Brain microvascular endothelial cell (primary cell): Measurements from ENCODE around the gene TRIM52.

Experiments
- DNase-seq: peaks from one replicate; pipeline ENCODE4 v3.0.0-alpha.2; 2020
- H3K27ac ChIP-seq: fragments of 250-450 bp; sonication (Bioruptor Pico); 2 replicates; pipeline ENCODE4 v1.5.1; 2020; ENCODE audit warnings: mild to moderate bottlenecking, moderate library complexity
- H3K27me3 ChIP-seq: fragments of 250-450 bp; sonication (Bioruptor Pico); replicated peaks from 2 replicates; pipeline ENCODE4 v1.5.1; 2020; ENCODE audit warnings: mild to moderate bottlenecking
- H3K36me3 ChIP-seq: fragments of 250-450 bp; sonication (Bioruptor Pico); replicated peaks from 2 replicates; pipeline ENCODE4 v1.5.1; 2020; ENCODE audit warnings: mild to moderate bottlenecking
- H3K4me3 ChIP-seq: 2 replicates; pipeline ENCODE4 v1.5.1; 2011; ENCODE audit warnings: low read depth, mild to moderate bottlenecking, control low read depth, low read length, moderate library complexity
- in situ Hi-C: cut with HindIII; loops from 2 replicates; pipeline ENCODE4 v1.10.0; 2017; ENCODE audit warnings: low sequenced_read_pairs, low pct_ligation_motif_present
- TF ChIP-seq, protein P1 (sequence below): IDR thresholded peaks from 2 replicates; pipeline ENCODE4 v1.5.1; 2011; ENCODE audit warnings: low read depth, mild to moderate bottlenecking, moderate library complexity, low read length, control low read depth, inconsistent platforms; ENCODE audit errors: missing control alignments

TRIM52 gene

DNA sequence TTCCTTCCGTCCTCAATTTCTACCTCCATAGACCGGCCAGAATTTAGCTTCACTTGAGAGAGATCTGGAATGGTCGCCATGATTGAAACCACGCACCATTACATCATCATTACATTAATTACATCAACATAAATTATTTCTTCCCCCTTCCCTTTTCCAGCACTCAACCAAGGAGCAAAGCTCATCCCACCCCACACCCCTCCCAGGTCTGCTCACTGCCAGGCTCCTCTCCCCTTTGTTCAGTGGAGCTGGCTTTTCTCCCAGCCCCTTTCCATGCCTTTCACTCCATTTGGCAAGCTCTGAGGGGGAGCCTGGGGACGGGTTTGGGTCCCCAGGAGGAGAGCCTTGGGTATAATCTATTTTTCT, 25.6 kb downstream of the TRIM52 start:
- H3K27me3 ChIP-seq: no peaks in the 10 kb centered on the region
- no peak overlapping the region for H3K4me3 ChIP-seq
- TF ChIP-seq, protein P1, sequence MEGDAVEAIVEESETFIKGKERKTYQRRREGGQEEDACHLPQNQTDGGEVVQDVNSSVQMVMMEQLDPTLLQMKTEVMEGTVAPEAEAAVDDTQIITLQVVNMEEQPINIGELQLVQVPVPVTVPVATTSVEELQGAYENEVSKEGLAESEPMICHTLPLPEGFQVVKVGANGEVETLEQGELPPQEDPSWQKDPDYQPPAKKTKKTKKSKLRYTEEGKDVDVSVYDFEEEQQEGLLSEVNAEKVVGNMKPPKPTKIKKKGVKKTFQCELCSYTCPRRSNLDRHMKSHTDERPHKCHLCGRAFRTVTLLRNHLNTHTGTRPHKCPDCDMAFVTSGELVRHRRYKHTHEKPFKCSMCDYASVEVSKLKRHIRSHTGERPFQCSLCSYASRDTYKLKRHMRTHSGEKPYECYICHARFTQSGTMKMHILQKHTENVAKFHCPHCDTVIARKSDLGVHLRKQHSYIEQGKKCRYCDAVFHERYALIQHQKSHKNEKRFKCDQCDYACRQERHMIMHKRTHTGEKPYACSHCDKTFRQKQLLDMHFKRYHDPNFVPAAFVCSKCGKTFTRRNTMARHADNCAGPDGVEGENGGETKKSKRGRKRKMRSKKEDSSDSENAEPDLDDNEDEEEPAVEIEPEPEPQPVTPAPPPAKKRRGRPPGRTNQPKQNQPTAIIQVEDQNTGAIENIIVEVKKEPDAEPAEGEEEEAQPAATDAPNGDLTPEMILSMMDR: no peak
- no peak overlapping the region for H3K27ac ChIP-seq
- peaks cover 72% of the 10 kb centered on the region for H3K36me3 ChIP-seq
- no peak for DNase-seq
- in situ Hi-C loops: no loop called here

DNA sequence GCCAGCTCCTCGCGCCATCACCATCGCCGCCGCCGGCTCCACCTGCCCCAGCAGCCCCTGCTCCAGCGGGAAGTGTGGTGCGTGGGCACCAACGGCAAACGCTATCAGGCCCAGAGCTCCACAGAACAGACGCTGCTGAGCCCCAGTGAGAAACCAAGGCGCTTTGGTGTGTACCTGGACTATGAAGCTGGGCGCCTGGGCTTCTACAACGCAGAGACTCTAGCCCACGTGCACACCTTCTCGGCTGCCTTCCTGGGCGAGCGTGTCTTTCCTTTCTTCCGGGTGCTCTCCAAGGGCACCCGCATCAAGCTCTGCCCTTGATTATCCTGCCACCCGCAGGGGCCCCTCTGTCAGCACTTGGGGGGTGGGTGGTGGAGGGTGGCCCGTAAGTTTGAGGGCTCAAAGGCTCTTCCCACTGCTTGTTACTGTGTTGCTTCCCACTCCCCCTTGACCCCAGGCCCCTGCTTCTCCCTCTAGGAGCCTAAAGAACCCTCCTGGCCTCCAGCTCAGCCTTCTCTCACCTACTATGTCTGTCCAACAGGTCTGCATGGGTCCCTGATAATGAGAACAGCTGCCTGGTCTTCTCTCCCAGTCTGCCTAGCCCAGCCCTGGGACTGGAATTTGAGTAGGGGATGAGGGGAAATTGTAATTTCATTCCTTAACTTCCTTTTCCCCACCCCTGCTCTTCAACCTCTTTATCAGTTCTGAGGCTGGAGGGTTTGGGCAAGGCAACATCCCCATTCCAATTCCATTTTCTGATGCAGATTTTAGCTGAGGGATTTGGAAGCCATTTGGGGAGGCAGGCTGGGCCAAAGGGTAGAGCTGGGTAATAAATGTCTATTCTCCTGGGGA, 26.3 kb downstream of the TRIM52 start:
- DNase-seq: no peak
- Histone ChIP-seq H3K27me3 (no peaks in the 10 kb centered on the region), H3K4me3 (no peak overlapping the region), H3K36me3 (peaks cover 66% of the 10 kb centered on the region), H3K27ac (no peak overlapping the region)
- TF ChIP-seq, protein P1: no peak
- in situ Hi-C loops: no loop called here

DNA sequence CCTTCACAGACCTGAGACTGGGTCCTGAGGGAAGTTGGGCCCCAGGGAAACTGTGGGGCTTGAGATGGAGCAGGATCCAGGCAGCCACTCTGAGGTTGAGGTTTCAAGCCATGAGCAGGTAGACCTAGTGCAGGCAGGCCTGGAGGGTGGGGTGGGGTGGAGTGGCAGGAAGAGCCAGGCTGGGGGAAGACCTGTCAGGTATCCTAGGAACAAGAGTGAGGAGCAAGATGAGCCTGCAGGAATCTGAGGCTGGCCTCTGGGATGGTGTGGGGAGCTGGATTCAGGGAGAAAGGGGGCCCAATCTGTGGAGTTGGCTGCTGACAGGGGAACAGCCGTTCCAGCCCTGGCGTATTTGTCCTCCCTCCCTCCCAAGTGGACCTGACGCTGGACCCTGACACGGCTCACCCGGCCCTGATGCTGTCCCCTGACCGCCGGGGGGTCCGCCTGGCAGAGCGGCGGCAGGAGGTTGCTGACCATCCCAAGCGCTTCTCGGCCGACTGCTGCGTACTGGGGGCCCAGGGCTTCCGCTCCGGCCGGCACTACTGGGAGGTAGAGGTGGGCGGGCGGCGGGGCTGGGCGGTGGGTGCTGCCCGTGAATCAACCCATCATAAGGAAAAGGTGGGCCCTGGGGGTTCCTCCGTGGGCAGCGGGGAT, 27.0 kb downstream of the TRIM52 start:
- Histone ChIP-seq H3K36me3 (peaks cover 65% of the 10 kb centered on the region), H3K27ac (no peak overlapping the region), H3K27me3 (no peaks in the 10 kb centered on the region), H3K4me3 (no peak overlapping the region)
- in situ Hi-C loops: no loop called here
- no peak for DNase-seq
- TF ChIP-seq, protein P1: no peak

DNA sequence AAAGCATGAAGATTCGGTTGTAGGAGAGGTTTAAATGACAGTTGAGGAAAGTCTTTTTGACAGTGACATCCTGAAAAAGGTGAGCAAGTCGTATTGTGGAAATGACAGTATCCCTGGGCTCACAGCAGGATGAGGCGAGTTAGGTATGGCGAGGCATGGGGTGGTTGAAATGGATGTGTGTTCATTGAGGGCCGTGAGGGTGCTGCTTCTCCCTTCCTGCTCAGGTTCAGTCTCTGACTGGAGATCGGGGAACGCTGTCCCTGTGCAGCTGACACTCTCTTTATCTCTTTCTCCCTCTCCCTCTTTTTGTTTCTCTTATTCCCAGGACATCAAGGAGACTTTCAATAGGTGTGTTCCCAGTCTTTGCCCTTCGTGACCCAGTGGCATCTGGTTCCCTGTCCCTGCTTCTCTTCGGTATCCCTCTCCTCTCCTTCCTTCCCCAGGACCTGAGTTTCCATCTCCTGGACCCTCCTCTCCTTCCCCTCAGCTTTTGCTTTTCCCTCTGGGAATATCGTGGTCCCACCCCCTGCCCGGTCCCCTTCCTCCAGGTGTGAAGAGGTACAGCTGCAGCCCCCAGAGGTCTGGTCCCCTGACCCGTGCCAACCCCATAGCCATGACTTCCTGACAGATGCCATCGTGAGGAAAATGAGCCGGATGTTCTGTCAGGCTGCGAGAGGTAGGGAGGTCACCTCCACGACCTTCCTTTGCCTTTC, 27.7 kb downstream of the TRIM52 start:
- H3K4me3 ChIP-seq: no peak overlapping the region
- in situ Hi-C loops: no loop called here
- H3K36me3 ChIP-seq: peaks cover 58% of the 10 kb centered on the region
- TF ChIP-seq, protein P1: no peak
- H3K27ac ChIP-seq: no peak overlapping the region
- DNase-seq: no peak
- no peaks in the 10 kb centered on the region for H3K27me3 ChIP-seq

DNA sequence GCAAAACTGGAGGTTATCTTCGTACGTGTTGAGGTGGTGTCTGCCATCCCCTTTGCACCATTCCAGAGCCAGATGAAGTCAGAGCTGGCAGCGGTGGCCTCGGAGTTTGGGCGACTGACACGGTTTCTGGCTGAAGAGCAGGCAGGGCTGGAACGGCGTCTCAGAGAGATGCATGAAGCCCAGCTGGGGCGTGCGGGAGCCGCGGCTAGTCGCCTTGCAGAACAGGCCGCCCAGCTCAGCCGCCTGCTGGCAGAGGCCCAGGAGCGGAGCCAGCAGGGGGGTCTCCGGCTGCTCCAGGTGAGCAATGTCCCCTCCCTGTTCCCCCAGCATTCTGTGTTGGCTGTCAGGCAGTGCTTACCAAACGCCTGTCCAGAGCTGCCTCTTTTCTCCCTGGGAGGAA, 28.4 kb downstream of the TRIM52 start:
- Histone ChIP-seq H3K27ac (no peak overlapping the region), H3K4me3 (no peak overlapping the region), H3K27me3 (no peaks in the 10 kb centered on the region), H3K36me3 (peaks cover 51% of the 10 kb centered on the region)
- in situ Hi-C loops: no loop called here
- no peak for DNase-seq
- TF ChIP-seq, protein P1: no peak
